HG02973 (cell line): ENCODE measurements around the gene MFGE8.

Source experiments
- ATAC-seq: cut with Tn5 transposase; IDR thresholded peaks from one replicate; pipeline ENCODE4 v1.9.1; 2021; ENCODE audit warnings: moderate library complexity; ENCODE audit not compliant: unreplicated experiment

The MFGE8 gene

GRCh38 chr15:88874684-88875083 is 38.5 kb downstream of the MFGE8 start:
- no peak for ATAC-seq

GRCh38 chr15:88874275-88874674 is 38.9 kb downstream of the MFGE8 start:
- no peak for ATAC-seq

- no peak for ATAC-seq
These were observed 39.4 kb downstream of the MFGE8 start for GRCh38 chr15:88873786-88874185.

GRCh38 chr15:88872706-88873105 is 40.5 kb downstream of the MFGE8 start:
- ATAC-seq: no peak

- no peak for ATAC-seq
These were observed 41.1 kb downstream of the MFGE8 start for GRCh38 chr15:88872106-88872505.

GRCh38 chr15:88871313-88871712 is 41.9 kb downstream of the MFGE8 start:
- no peak for ATAC-seq

- ATAC-seq: no peak
These were observed 46.8 kb downstream of the MFGE8 start for GRCh38 chr15:88866295-88866881.

GRCh38 chr15:88865498-88866099 is 47.6 kb downstream of the MFGE8 start:
- ATAC-seq: no peak

- no peak for ATAC-seq
These were observed 48.2 kb downstream of the MFGE8 start for GRCh38 chr15:88864861-88865497.

GRCh38 chr15:88863412-88863811 is 49.8 kb downstream of the MFGE8 start:
- ATAC-seq: no peak

GRCh38 chr15:88860212-88860611 is 53.0 kb downstream of the MFGE8 start:
- ATAC-seq: no peak

GRCh38 chr15:88859550-88859949 is 53.6 kb downstream of the MFGE8 start:
- no peak for ATAC-seq

GRCh38 chr15:88858934-88859333 is 54.2 kb downstream of the MFGE8 start:
- no peak for ATAC-seq

- ATAC-seq: no peak
These were observed 60.7 kb downstream of the MFGE8 start for GRCh38 chr15:88852476-88852875.

- no peak for ATAC-seq
These were observed 63.7 kb downstream of the MFGE8 start for GRCh38 chr15:88849376-88850072.
